Smooth muscle cell (in vitro differentiated cells): ENCODE data around the gene CHCHD3. TPM values are rescaled to one million over a fixed set of nuclear protein-coding genes. Genes with fewer than 3 reads are reported as not detected.

Experiments used
- DNase-seq: peaks from one replicate; lab custom pipeline; 2025; ENCODE audit not compliant: unreplicated experiment; lab: John Stamatoyannopoulos, UW
- H2AFZ ChIP-seq: fragments of 200-600 bp; sonication (generic); 2 replicates; pipeline ENCODE4 v1.6.0; 2016; ENCODE audit warnings: antibody characterized with exemption, low read depth, mild to moderate bottlenecking
- H3F3A ChIP-seq: fragments of 200-600 bp; sonication (generic); 2 replicates; pipeline ENCODE4 v1.6.0; 2017; ENCODE audit warnings: antibody characterized with exemption, low read depth
- H3K27ac ChIP-seq: fragments of 200-600 bp; sonication (generic); 2 replicates; pipeline ENCODE4 v1.5.1; 2016; ENCODE audit warnings: low read depth, mild to moderate bottlenecking
- H3K27me3 ChIP-seq: fragments of 200-600 bp; sonication (generic); 2 replicates; pipeline ENCODE4 v1.6.1; 2016; ENCODE audit warnings: low read depth, mild to moderate bottlenecking
- H3K36me3 ChIP-seq: fragments of 200-600 bp; sonication (generic); 2 replicates; pipeline ENCODE4 v1.5.1; 2016; ENCODE audit warnings: low read depth
- H3K4me1 ChIP-seq: fragments of 200-600 bp; sonication (generic); 2 replicates; pipeline ENCODE4 v1.5.1; 2016; ENCODE audit warnings: low read depth
- H3K4me2 ChIP-seq: fragments of 200-600 bp; sonication (generic); 2 replicates; pipeline ENCODE4 v1.6.0; 2016; ENCODE audit warnings: mild to moderate bottlenecking
- H3K4me3 ChIP-seq: fragments of 200-600 bp; sonication (generic); 2 replicates; pipeline ENCODE4 v1.5.1; 2016; ENCODE audit warnings: mild to moderate bottlenecking
- H3K79me2 ChIP-seq: fragments of 200-600 bp; sonication (generic); 2 replicates; pipeline ENCODE4 v1.6.0; 2016; ENCODE audit warnings: low read depth, mild to moderate bottlenecking
- H3K9ac ChIP-seq: fragments of 200-600 bp; sonication (generic); 2 replicates; pipeline ENCODE4 v1.6.0; 2016; ENCODE audit warnings: low read depth
- H3K9me3 ChIP-seq: fragments of 200-600 bp; sonication (generic); replicated peaks from 2 replicates; pipeline ENCODE4 v1.5.1; 2016; ENCODE audit warnings: low read depth
- H4K20me1 ChIP-seq: fragments of 200-600 bp; sonication (generic); 2 replicates; pipeline ENCODE4 v1.6.0; 2016; ENCODE audit warnings: low read depth
- WGBS: methylation state at CpG from one replicate; pipeline ENCODE4 v1.1.7; 2016; ENCODE audit warnings: low lambda C conversion rate; 5-methylcytosine and 5-hydroxymethylcytosine counted together
- polyA plus RNA-seq: library from polyadenylated mRNA; unstranded; fragments of >200 nt; fragmentation: Nextera tagmentation; extraction: Ambion mirVana; gene quantifications from 2 replicates; pipeline ENCODE4 v1.2.1, GENCODE V29; 2016
- total RNA-seq: library from RNA; depleted of rRNA; stranded (reverse); fragments of >200 nt; gene quantifications from 2 replicates; pipeline ENCODE4 v1.2.3, GENCODE V29; 2014
- TF ChIP-seq, protein P1 (sequence below): fragments of 200-600 bp; sonication (generic); IDR thresholded peaks from 2 replicates; pipeline ENCODE4 v1.5.1; 2017; ENCODE audit warnings: borderline replicate concordance, mild to moderate bottlenecking, antibody characterized with exemption; ENCODE audit not compliant: insufficient read depth, poor library complexity, severe bottlenecking

Gene CHCHD3
- total and polyA plus RNA-seq, 2 experiments from 2014 or later = 49.8 to 59.2 TPM

DNA sequence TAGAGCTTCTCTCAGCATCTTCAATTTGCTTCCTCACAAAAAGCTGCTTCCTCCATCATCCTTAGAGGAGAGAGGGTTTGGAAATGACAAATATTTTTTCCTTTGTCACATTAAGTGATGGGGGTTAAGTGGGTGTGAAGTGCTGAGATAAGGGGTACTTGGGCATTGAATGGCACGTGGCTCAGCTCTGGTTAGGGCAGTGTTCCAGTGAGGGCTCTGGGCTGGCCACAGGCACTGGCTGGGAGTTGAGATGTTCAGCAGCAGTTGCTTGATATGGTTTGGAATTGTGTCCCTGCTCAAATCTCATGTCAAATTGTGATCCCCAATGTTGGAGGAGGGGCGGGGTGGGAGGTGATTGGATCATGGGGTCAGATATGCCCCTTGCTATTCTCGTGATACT lies 33.7 kb upstream of the CHCHD3 start:
- H3K4me2 ChIP-seq = no peak overlapping the region
- peaks cover under 1% of the 10 kb centered on the region for H3K9me3 ChIP-seq
- H3F3A ChIP-seq = no peaks in the 10 kb centered on the region
- no peak for DNase-seq
- no peak overlapping the region for H2AFZ ChIP-seq
- H4K20me1 ChIP-seq = no peaks in the 10 kb centered on the region
- no peaks in the 10 kb centered on the region for H3K36me3 ChIP-seq
- peaks cover 4% of the 10 kb centered on the region for H3K4me1 ChIP-seq
- TF ChIP-seq, protein P1, sequence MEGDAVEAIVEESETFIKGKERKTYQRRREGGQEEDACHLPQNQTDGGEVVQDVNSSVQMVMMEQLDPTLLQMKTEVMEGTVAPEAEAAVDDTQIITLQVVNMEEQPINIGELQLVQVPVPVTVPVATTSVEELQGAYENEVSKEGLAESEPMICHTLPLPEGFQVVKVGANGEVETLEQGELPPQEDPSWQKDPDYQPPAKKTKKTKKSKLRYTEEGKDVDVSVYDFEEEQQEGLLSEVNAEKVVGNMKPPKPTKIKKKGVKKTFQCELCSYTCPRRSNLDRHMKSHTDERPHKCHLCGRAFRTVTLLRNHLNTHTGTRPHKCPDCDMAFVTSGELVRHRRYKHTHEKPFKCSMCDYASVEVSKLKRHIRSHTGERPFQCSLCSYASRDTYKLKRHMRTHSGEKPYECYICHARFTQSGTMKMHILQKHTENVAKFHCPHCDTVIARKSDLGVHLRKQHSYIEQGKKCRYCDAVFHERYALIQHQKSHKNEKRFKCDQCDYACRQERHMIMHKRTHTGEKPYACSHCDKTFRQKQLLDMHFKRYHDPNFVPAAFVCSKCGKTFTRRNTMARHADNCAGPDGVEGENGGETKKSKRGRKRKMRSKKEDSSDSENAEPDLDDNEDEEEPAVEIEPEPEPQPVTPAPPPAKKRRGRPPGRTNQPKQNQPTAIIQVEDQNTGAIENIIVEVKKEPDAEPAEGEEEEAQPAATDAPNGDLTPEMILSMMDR = no peak
- no peak overlapping the region for H3K4me3 ChIP-seq
- WGBS = 81% methylated on average over 3 of the region's 3 CpGs
- no peak overlapping the region for H3K9ac ChIP-seq
- H3K27me3 ChIP-seq = peaks cover 6% of the 10 kb centered on the region
- no peaks in the 10 kb centered on the region for H3K79me2 ChIP-seq
- no peak overlapping the region for H3K27ac ChIP-seq

DNA sequence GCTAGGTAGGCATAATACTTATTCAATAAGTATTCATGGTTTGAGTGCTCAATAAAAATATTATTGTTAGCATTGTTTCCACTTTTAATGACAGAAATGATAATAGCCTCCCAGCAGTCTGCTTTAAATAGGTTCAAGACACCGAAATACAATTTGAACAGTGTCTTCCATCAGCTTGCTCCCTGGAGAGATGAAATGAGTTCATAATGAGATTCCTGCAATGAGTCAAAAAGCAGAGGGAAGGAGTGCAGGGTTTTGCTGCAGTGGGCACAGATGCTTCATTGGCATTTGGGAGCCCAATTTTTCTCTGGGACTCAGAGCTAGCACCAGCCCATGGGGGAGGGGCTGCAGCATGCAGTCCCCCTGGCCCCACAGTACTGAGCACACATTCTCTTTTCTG lies 32.6 kb upstream of the CHCHD3 start:
- Histone ChIP-seq H3F3A (no peaks in the 10 kb centered on the region), H3K4me1 (peaks cover 4% of the 10 kb centered on the region), H2AFZ (no peak overlapping the region), H3K4me2 (no peak overlapping the region), H3K36me3 (no peaks in the 10 kb centered on the region), H3K9ac (no peak overlapping the region), H4K20me1 (no peaks in the 10 kb centered on the region), H3K79me2 (no peaks in the 10 kb centered on the region), H3K27ac (no peak overlapping the region), H3K27me3 (peaks cover 6% of the 10 kb centered on the region), H3K4me3 (no peak overlapping the region), H3K9me3 (peaks cover 2% of the 10 kb centered on the region)
- DNase-seq = no peak
- 100% methylated on average over 1 of the region's 1 CpG for WGBS
- TF ChIP-seq, protein P1 = no peak

DNA sequence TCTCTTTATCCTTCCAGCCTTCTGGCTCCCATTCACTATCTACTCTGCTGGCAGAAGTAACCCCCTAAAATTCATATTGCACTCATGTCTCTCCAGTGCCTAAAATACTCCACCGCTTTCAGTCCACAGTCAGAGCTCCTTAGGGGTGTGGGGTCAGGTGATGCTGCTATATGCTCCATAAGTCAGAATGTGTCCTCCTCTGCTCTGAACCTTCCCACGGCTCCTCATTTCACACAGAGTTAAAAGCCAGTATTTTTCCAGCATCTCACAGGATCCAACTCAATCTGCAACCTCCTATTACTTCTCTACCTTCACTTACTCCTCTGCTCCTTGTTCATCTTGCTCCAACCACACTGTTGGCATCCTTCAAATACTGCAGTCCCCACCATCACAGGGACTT lies 31.1 kb upstream of the CHCHD3 start:
- TF ChIP-seq, protein P1 = no peak
- H3K27me3 ChIP-seq = peaks cover 6% of the 10 kb centered on the region

DNA sequence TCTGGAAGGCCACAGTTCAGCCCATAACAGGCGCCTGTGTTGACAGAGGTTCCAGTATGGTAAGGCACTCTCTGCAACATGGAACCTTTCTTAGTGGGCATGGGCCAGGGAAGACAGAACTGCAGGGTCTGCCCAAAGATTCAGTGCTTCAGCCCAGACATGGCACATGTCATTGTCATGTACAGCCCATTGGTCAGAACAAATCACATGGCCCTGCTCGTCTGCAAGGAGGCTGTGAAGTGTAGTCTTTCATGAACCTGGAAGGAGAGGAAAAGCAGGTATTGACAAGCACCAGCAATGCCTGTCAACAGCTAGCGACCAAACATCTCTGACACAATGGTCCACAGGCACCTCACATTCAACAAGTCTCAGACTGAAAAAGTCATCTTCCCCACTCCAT lies 30.4 kb upstream of the CHCHD3 start:
- Histone ChIP-seq H4K20me1 (no peaks in the 10 kb centered on the region), H3K4me1 (no peaks in the 10 kb centered on the region), H3K9me3 (peaks cover 2% of the 10 kb centered on the region), H3K27ac (no peak overlapping the region), H3K36me3 (no peaks in the 10 kb centered on the region), H3K27me3 (peaks cover 6% of the 10 kb centered on the region), H3K4me3 (no peak overlapping the region), H3K9ac (no peak overlapping the region), H3F3A (no peaks in the 10 kb centered on the region), H2AFZ (no peak overlapping the region), H3K4me2 (no peak overlapping the region), H3K79me2 (no peaks in the 10 kb centered on the region)
- TF ChIP-seq, protein P1 = no peak
- DNase-seq = no peak
- 78% methylated on average over 3 of the region's 3 CpGs for WGBS

More for the DNA sequence above, 31.1 kb upstream of the CHCHD3 start:
- Histone ChIP-seq H4K20me1 (no peaks in the 10 kb centered on the region), H3K4me3 (no peak overlapping the region), H3K4me2 (no peak overlapping the region), H3F3A (no peaks in the 10 kb centered on the region), H3K79me2 (no peaks in the 10 kb centered on the region), H3K36me3 (no peaks in the 10 kb centered on the region), H3K9ac (no peak overlapping the region), H3K9me3 (peaks cover 2% of the 10 kb centered on the region), H3K27ac (no peak overlapping the region), H3K4me1 (no peaks in the 10 kb centered on the region), H2AFZ (no peak overlapping the region)
- WGBS = 90% methylated on average over 2 of the region's 2 CpGs
- DNase-seq = no peak
